ENCODE measurements around the gene CD320.
"Not testable (repeated sequence)": the region's sequence is repeated elsewhere in the genome, so short reads cannot be mapped to it uniquely, and the experiment has no call there.

Gene CD320

DNA sequence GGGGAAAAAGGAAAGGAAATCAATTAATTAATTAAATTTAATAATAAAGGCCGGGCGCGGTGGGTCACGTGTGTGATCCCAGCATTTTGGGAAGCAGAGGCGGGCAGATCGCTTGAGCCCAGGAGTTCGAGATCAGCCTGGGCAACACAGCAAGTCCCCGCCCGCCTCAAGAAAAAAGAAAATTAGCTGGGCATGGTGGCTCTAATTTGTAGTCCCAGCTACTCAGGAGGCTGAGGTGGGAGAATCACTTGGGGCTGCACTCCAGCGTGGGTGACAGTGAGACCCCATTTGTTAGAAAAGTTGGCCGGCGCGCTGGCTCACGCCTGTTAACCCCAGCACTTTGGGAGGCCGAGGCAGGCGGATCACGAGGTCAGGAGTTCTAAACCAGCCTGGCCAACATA, 733 bp upstream of the CD320 start:
- DNase-seq (peak; percentile 2), ATAC-seq (no peak)

DNA sequence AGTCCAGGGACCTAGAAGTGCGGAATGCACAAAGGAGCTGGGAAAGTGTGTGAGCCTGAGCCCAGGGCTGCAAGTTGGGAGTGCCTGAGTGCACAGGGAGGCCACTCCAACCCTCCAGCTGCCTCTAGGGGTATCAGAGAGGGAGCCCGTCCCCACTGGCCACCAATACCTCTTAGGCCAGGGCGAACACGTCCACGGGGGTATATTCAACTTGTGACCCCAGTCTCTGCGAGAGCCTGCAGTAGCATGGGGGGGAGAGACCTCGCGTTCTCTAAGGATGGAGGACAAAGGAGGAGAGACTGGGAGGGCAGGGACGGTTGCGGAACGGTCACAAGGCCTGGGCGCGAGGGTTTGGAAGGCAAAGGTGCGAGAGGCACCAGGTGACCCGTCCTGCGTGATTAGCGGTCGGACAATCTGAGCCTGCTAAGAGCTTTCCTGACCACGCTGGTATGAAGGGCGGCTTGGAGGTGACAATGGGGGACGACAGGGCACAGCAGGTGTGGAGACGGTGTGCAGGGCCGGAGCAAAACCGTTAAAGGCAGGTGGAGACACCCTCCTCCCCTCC, 676 bp downstream of the CD320 start:
- ATAC-seq (no peak), DNase-seq (no peak)

DNA sequence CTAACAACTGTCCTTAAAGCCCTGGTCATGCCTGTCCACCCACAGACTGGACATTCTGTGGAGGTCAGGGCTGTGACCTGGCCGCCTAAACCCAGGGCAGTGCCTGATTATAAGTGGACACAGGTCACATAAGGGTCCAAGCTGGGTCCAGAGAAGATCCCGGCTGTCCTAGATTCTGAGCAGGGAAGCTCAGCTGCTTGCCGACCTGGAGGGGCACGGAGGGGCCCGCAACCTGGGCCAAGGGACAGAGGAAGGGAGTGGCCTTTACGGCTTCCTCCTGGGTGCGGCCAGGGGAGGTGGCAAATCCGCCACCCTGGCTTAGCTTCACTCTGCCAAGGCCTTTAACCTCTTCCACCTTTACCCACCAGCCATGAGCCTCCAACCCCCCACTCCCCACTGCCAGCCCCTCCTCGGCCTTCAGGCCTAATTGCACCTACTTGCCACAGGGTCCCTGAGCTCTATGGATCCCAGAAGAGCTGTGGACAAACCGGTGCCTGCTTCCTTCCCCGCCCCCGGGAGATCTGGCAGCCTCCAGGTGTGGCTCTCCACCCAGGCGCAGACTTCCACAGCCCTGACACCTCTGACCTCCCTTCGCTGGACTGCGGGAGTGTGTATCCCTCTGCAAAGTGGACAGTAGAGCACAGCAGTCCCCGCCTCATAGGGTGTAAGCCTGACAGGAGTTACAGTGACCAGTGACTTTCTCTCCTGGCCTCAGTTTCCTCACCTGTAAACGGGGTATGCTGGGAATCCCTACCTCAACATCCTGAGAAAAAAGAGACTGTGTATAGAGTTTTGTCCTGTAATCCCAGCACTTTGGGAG, 1.7 kb downstream of the CD320 start:
- ATAC-seq (no peak), DNase-seq (peak; percentile 5)

DNA sequence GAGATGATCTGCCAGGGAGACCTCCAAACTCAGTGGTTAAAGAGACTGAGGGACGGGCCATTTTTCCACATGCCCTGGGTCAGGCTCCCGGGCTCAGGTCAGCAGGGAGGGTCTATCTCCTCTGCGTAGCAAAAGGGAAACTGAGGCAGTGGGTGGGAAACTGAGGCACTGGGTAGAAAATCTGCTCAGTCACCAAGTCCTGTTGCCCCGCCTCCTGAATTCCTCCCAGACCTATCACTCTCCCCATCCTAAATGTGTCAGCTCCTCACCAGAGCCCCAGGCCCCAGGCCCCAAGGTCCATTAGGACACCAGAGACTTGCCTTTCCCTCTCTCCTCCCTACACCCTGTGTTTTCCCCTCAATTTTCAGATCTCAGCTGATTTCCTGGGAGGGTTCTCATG, 2.4 kb downstream of the CD320 start:
- ATAC-seq = no peak
- peak; percentile 2 for DNase-seq

DNA sequence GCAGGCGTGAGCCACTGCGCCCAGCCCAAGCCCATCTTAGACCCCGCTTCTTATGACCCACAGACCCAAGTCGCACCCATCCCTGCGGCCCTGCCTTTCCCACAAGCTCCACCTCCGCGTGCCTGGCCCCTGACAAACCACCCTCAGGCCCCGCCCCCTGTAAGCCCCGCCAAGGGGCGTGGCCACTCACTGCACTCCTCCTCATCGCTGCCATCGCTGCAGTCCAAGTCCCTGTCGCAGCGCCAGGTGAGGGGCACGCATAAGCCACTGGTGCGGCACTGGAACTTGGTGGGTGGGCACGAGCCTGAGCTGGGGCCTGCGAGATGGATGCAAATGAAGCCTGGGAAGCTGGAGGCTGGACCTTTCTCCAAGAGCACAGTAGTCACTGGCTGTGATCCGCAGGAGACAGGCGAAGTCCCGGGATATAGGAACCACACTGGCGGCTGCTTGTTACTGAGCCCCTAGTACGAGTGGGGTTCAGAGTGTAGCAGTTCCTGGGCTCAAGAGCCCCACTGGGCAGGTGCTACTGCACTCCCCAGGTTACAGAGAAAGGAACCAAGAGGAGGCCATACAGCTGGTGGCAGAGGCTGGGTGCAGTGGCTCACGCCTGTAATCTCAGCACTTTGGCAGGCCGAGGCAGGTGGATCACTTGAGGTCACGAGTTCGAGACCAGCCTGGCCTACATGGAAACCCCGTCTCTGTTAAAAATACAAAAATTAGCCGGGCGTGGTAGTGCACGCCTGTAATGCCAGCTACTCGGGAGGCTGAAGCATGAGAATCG, 3.1 kb downstream of the CD320 start:
- peak; percentile 64 for DNase-seq
- no peak for ATAC-seq

DNA sequence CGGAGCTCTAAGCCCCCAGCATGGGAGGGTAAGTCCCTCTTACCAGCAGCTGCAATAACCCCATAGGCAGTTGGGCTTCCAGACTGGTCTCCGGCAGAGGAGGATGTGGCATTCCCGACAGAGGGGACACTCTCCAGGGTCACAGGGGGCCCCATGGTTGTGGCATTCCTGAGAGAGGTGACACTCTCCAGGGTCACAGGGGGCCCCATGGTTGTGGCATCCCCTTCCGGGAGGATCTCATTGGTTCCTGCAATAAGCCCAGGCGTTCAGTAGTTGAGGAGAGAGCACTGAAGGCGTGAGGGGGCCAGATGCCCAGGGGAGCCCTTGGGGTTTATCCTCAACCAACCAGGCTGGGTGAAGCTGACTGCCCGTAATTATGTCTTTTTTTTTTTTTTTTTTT, 5.4 kb downstream of the CD320 start:
- ATAC-seq = no peak
- DNase-seq = no peak

DNA sequence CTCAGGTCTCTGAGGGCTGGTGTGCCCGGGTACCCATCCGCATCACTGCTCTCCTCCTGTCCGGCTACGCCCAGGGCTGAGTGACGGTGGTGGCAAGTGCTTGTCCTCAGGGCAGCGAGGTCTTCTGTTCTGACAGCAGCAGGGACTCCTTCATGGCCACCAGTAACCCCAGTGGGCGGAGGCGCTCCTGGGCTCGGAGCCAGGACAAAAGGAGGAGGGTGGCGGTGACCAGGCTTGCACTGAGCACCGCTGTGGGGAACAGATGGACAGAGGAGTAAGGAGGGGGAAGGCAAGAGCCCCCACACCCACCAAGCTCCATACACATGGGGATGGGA, 5.8 kb downstream of the CD320 start:
- ATAC-seq = no peak

DNA sequence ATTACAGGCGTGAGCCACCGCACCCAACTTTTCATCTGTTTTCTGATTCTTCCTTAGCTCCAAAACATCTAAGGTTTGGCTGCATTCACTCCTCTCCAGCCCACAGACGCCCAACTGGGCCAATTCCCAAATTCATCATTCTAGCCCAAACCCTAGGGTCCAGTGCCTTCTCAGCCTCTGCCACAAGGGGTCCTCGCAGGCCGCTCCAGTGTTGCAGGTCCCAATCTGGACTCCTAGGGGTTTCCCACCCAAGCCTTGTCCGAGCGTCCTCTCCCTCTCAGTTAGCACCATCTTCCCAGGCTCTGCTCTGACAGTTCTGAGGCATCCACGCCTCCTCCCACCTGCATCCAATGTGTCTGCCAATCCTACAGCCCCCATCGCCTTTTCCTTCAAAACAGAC, 16.8 kb downstream of the CD320 start:
- not testable (repeated sequence) for DNase-seq
- ATAC-seq = peak; percentile 43

More for the DNA sequence above, 5.8 kb downstream of the CD320 start:
- DNase-seq = no peak

DNA sequence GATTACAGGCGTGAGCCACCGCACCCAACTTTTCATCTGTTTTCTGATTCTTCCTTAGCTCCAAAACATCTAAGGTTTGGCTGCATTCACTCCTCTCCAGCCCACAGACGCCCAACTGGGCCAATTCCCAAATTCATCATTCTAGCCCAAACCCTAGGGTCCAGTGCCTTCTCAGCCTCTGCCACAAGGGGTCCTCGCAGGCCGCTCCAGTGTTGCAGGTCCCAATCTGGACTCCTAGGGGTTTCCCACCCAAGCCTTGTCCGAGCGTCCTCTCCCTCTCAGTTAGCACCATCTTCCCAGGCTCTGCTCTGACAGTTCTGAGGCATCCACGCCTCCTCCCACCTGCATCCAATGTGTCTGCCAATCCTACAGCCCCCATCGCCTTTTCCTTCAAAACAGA, 31.6 kb downstream of the CD320 start:
- not testable (repeated sequence) for DNase-seq, ATAC-seq

DNA sequence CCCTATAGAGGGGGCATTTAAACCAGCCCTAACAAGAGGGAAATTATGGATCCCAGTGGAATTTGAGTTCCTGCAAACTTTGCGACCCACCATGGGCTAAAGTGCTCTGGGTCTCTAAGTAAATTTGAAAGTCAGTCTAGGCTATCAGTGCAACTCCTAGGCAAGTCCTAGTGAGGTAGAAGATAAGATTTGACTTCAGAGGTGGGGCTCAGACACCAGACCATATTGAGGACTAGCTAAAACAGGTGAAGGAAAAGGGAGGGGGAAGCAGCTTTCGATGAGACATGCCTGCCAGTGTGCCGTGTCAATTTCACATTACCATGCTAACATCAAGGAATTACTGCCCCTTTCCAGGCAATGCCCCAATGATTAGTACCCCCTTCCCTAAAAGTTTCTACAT, 38.4 kb downstream of the CD320 start:
- no peak for DNase-seq
- ATAC-seq = no peak

DNA sequence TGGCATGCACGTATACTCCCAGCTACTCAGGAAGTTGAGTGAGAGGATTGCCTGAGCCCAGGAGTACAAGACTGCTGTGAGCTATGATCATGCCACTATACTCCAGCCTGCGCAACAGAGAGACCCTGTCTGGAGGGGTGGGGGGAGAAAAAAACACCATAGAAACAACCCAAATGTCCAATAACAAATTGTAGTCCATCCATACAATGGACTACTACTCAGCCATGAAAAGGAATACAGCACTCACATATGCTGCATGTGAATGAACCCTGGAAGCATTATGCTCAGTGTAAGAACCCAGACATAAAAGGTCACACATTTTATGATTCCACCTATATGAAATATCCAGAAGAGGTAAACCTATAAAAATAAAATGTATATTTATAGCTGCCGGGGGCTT, 42.3 kb downstream of the CD320 start:
- ATAC-seq (no peak), DNase-seq (no peak)

DNA sequence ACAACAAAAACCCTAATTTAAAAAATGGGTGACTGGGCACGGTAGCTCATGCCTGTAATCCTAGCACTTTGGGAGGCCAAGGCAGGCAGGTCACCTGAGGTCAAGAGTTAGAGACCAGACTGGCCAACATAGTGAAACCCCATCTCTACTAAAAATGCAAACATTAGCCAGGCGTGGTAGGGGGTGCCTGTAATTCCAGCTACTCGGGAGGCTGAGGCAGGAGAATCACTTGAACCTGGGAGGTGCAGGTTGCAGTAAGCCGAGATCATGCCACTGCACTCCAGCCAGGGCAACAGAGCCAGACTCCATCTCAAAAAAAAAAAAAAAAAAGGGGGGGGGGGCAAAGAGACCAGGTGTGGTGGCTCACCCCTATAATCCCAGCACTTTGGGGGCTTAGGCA, 43.9 kb downstream of the CD320 start:
- DNase-seq, ATAC-seq: not testable (repeated sequence)

DNA sequence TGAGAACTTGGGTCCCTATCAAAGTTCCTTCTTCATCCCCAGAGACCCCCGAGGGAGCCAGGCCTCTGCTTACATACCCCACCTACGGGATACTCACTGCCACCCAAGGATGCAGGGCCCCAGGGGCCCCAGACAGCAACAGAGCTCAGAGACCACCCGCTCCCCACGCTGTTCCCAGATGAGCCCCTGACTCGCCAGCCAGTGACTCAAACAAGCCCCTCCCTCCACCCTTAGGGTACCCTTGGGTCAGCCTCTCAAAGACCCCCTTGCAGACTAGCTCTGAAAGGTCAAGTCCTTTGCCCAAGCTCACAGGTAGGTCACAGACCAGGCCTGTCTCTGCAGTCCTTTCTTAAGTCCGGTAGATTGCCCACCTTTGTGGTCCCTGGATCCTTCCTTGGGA, 45.7 kb downstream of the CD320 start:
- ATAC-seq (no peak), DNase-seq (no peak)

DNA sequence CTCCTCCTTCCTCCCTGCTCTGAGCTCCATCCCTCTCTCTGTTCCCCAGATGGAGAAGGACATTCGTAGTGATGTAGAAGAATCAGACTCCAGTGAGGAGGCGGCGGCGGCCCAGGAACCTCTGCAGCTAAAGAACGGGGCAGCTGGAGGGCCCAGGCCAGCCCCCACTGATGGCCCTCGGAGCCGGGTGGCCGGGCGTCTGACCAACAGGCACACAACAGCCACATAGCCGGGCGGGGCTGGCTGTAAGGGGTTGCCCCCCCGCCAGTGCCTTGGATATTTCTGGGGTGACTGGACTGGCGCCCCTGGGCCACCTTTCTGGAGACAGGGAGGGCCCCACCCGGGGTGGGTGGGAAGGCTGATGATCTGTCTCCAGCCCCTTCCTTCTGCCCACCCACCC, 46.3 kb downstream of the CD320 start:
- DNase-seq (no peak), ATAC-seq (no peak)

DNA sequence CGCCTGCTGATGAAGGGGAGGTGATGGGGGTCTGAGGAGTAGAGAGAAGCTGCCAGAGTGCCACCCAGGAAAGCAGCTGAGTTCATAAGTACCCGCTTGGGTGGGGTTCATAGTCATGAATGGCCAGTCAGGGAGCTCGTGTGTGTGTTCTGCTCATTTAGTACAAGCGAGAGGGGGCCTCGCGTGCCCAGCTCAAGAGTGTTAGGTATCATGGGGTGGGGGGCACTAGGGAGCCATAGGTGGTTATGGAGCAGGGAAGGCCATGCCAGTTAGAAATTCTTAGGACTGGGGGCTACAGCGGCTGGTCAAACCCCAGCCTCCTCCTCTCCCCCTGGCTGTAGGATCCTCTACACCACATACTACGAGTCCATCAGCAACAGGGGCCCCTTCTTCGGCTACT, 46.8 kb downstream of the CD320 start:
- no peak for ATAC-seq
- no peak for DNase-seq

DNA sequence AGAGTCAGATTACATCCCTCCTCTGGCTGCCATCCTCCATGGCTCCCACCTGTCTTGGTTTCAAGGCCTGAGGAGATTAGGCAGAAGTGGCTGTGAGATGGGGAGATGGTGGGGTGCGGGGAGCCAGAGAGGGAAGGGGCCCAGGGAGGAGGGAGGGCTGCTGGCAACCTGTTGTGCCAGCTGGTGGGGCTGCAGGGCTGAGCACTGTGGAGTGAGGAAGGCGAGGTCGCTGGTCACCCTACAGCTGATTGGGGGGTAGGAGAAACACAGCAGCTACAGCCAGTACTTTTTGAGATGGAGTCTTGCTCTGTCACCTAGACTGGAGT, 48.3 kb downstream of the CD320 start:
- ATAC-seq (no peak), DNase-seq (no peak)

DNA sequence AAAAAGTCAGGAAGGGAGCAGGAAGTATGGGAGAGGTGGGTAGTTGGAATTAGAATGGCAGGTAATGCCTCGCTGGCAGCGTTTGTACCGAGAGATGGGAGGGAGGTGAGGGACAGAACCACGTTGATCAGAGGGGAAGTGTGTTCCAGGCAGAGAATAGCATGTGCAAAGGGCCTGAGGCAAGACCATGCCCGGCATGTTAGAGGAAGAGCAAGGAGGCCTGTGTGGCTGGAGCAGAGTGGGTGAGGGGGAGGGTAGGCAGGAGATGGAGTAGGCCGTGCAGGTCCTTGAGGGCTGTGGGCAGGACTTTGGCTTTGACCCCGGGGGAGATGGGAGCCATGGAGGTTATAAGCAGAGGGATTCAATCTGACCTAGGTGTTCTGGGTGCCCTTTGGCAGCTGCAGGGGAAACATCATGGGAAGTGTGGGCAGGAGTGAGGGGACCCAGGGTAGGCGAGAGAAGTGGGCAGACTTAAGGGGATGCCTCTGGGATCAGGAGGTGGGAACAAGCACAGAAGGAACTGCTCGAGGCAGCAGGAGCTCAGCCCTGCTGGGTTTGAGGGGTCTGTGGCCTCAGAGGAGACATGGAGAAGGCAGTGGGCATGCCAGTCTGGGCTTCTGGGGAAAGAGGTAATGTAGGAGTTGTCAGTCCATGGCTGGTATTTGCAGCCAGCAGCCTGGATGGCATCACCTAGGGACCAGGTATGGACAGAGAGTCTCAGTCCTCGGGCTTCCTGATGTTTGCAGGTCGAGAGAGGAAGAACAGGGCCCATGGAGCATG, 48.8 kb downstream of the CD320 start:
- ATAC-seq (no peak), DNase-seq (no peak)

DNA sequence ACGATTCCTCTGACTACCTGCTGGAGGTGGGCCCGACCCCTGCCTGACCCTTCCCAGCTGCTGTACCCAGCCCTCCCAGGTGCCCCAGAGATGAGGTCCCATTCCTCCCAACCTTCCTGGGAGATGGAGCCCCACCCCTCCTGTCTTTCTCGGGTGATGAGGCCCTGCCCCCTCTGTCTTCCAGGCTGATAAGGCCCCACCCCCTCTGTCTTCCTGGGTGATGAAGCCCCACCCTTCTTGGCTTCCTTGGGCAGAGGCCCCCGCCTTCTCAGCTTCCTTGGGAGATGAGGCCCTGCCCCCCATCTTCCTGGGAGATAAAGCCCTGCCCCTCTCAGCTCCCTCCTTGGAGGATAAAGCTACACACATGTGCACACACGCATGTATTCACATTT, 51.1 kb downstream of the CD320 start:
- DNase-seq (no peak), ATAC-seq (no peak)

DNA sequence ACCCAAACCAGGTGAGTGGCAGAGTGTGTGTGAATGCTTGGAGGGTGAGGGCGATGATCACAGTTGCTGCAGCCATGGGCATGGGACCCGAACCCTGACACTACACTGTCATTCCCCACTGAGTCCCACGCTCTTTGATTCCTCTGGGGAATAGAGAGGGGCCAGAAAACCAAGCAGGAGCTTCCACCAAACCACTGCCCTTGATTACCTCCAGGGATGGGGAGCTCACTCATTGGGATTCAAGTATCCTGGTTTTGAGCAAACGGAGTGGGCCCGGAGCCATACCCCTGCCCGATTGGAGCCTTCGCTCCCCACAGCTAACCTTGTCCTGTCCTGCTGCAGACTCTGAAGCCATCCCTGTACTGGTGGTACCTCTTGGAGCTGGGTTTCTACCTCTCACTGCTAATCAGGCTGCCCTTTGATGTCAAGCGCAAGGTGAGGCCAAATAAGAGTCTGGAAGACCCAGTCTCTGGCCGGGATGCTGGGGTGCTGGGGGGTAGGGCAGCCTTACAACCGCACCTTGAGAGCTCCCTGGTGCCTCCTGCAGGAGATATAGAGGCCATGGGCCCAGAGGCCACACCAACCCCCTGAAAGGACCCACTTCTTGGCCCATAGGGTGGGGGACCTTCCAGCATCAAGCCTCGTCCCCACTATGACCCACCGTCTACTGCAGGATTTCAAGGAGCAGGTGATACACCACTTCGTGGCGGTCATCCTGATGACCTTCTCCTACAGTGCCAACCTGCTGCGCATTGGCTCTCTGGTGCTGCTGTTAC, 51.7 kb downstream of the CD320 start:
- DNase-seq (no peak), ATAC-seq (peak; percentile 11)

DNA sequence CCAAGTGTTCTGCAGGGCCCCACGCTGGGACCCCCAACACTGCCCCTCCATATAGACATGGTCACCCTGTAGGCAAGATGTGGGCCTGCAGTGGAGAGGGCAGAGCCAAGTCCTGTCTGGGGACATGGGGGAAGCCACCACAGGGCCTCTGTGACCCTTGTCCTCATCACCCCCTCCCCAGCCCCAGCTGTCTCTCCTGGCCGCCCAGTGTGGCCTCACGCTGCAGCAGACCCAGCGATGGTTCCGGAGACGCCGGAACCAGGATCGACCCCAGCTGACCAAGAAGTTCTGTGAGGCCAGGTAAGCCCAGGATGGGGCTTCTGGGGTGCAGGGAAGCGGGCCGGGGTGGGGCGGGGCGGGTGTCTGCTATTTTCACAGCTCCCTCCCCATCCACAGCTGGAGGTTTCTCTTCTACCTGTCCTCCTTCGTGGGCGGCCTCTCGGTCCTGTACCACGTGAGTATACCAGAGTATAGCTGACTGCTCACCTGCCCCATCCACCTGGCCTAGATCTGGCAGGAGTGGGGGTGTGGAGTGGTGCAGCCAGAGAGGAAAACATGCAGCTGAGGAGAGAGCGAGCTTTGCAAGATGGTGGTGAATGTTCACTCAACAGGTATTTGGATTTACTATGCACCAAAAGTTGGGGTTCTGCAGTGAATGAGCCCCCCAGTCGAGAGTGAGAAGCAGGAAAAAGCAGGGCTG, 52.6 kb downstream of the CD320 start:
- DNase-seq = no peak
- no peak for ATAC-seq

DNA sequence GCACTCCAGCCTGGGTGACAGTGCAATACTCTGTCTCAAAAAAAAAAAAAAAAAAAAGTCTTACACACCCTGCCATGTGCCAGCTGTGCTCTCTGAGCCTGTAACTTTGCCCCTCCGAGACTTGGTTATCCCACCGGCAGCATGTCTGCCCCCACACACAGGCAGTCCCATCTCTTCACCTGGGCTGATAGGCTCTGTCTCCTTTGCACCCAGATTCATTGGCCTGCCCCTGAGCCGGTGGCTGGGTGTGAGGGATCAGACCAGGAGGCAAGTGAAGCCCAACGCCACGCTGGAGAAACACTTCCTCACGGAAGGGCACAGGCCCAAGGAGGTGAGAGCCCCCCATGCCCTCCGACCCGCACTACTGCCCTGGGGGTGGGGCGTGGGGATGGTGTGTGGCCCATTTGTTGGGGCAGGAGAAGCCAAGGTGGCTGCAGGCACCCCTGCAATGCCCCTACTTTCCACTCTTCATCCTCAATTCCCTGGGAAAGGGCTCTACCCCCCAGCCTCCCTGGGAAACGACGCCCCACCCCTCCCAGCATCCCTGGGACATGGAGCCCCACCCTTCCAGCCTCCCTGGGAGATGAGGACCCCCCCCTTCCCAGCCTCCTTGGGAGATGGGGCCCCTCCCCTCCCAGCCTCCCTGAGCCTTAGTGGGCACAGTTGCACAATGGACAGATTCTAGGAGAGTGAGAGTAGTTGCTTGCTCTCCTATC, 53.7 kb downstream of the CD320 start:
- DNase-seq (no peak), ATAC-seq (no peak)

Measured in stimulated activated naive CD8-positive, alpha-beta T cell treated with anti-CD3 and anti-CD28 coated beads, Interleukin-15, Interleukin-2, amounts not matched to agents 100 U/mL and 50 U/mL, for 24 hours (primary cell).